KMS-11 (cell line): ENCODE data around the gene ATP5ME.
"Not testable (repeated sequence)": the region's sequence is repeated elsewhere in the genome, so short reads cannot be mapped to it uniquely, and the experiment has no call there.

Experiments used
- H2AFZ ChIP-seq: fragments of 200-600 bp; sonication (generic); 2 replicates; pipeline ENCODE4 v1.6.1; 2016; ENCODE audit warnings: antibody characterized with exemption, mixed run types, low read depth
- H3K27ac ChIP-seq: fragments of 200-600 bp; sonication (generic); 2 replicates; pipeline ENCODE4 v1.6.1; 2016; ENCODE audit warnings: mild to moderate bottlenecking, mixed run types
- H3K27me3 ChIP-seq: fragments of 200-600 bp; sonication (generic); 2 replicates; pipeline ENCODE4 v1.6.1; 2017; ENCODE audit warnings: mild to moderate bottlenecking, low read depth, mixed run types, moderate library complexity; ENCODE audit not compliant: insufficient read depth
- H3K36me3 ChIP-seq: fragments of 200-600 bp; sonication (generic); 2 replicates; pipeline ENCODE4 v1.6.1; 2017; ENCODE audit warnings: mild to moderate bottlenecking, mixed run types; ENCODE audit not compliant: insufficient read depth
- H3K4me1 ChIP-seq: fragments of 200-600 bp; sonication (generic); 2 replicates; pipeline ENCODE4 v1.6.1; 2016; ENCODE audit warnings: mild to moderate bottlenecking, low read depth, mixed run types; ENCODE audit not compliant: poor library complexity, severe bottlenecking
- H3K4me2 ChIP-seq: fragments of 200-600 bp; sonication (generic); 2 replicates; pipeline ENCODE4 v1.7.0; 2016; ENCODE audit warnings: mild to moderate bottlenecking, mixed run types
- H3K4me3 ChIP-seq: fragments of 200-600 bp; sonication (generic); IDR thresholded peaks from 2 replicates; pipeline ENCODE4 v1.6.1; 2017; ENCODE audit warnings: low read depth, low read length, mixed read lengths; ENCODE audit not compliant: insufficient read depth
- H3K79me2 ChIP-seq: fragments of 200-600 bp; sonication (generic); 2 replicates; pipeline ENCODE4 v1.6.1; 2016; ENCODE audit warnings: low read depth, mixed run types; ENCODE audit not compliant: insufficient read depth
- H3K9ac ChIP-seq: fragments of 200-600 bp; sonication (generic); 2 replicates; pipeline ENCODE4 v1.6.1; 2016; ENCODE audit warnings: mild to moderate bottlenecking, mixed run types
- H4K20me1 ChIP-seq: fragments of 200-600 bp; sonication (generic); 2 replicates; pipeline ENCODE4 v1.6.1; 2016; ENCODE audit warnings: mild to moderate bottlenecking, mixed run types; ENCODE audit not compliant: insufficient read depth
- CTCF ChIP-seq: fragments of 200-600 bp; sonication (generic); conservative IDR thresholded peaks from 2 replicates; pipeline ENCODE4 v1.6.1; 2017; ENCODE audit warnings: low read depth, mild to moderate bottlenecking, antibody characterized with exemption, low read length, moderate library complexity, mixed read lengths

The ATP5ME gene

GRCh38 chr4:646460-646859 is 27.6 kb downstream of the ATP5ME start:
- Histone ChIP-seq H4K20me1 (no peaks in the 10 kb centered on the region), H2AFZ (no peak overlapping the region), H3K36me3 (no peaks in the 10 kb centered on the region), H3K9ac (no peak overlapping the region), H3K4me1 (no peaks in the 10 kb centered on the region), H3K4me2 (no peak overlapping the region), H3K27me3 (no peaks in the 10 kb centered on the region), H3K79me2 (no peaks in the 10 kb centered on the region), H3K27ac (no peak overlapping the region), H3K4me3 (no peak overlapping the region)
- TF ChIP-seq CTCF, result no peak

GRCh38 chr4:642366-642765 is 31.7 kb downstream of the ATP5ME start:
- not testable (repeated sequence) for H3K4me2 ChIP-seq, H3K27me3 ChIP-seq

GRCh38 chr4:637536-638280 is 36.4 kb downstream of the ATP5ME start:
- H2AFZ ChIP-seq, result no peak overlapping the region
- H3K4me3 ChIP-seq, result no peak overlapping the region
- no peak overlapping the region for H3K9ac ChIP-seq
- no peaks in the 10 kb centered on the region for H3K79me2 ChIP-seq
- no peaks in the 10 kb centered on the region for H4K20me1 ChIP-seq
- no peak for TF ChIP-seq CTCF
- H3K4me1 ChIP-seq, result no peaks in the 10 kb centered on the region
- no peak overlapping the region for H3K4me2 ChIP-seq
- no peak overlapping the region for H3K27ac ChIP-seq
- no peaks in the 10 kb centered on the region for H3K27me3 ChIP-seq
- H3K36me3 ChIP-seq, result no peaks in the 10 kb centered on the region

More at GRCh38 chr4:642366-642765, 31.7 kb downstream of the ATP5ME start:
- H3K27ac ChIP-seq, H3K36me3 ChIP-seq, H3K4me3 ChIP-seq, H3K79me2 ChIP-seq, H3K4me1 ChIP-seq, H3K9ac ChIP-seq, H2AFZ ChIP-seq, H4K20me1 ChIP-seq: not testable (repeated sequence)

- no peaks in the 10 kb centered on the region for H3K79me2 ChIP-seq
- H3K36me3 ChIP-seq, result no peaks in the 10 kb centered on the region
- no peak overlapping the region for H3K4me2 ChIP-seq
- H3K27ac ChIP-seq, result no peak overlapping the region
- no peaks in the 10 kb centered on the region for H4K20me1 ChIP-seq
- no peaks in the 10 kb centered on the region for H3K27me3 ChIP-seq
- H3K4me1 ChIP-seq, result no peaks in the 10 kb centered on the region
- no peak overlapping the region for H2AFZ ChIP-seq
- H3K4me3 ChIP-seq, result no peak overlapping the region
- no peak overlapping the region for H3K9ac ChIP-seq
- TF ChIP-seq CTCF, result no peak
Measured at GRCh38 chr4:636628-637159, 37.4 kb downstream of the ATP5ME start.

DNA sequence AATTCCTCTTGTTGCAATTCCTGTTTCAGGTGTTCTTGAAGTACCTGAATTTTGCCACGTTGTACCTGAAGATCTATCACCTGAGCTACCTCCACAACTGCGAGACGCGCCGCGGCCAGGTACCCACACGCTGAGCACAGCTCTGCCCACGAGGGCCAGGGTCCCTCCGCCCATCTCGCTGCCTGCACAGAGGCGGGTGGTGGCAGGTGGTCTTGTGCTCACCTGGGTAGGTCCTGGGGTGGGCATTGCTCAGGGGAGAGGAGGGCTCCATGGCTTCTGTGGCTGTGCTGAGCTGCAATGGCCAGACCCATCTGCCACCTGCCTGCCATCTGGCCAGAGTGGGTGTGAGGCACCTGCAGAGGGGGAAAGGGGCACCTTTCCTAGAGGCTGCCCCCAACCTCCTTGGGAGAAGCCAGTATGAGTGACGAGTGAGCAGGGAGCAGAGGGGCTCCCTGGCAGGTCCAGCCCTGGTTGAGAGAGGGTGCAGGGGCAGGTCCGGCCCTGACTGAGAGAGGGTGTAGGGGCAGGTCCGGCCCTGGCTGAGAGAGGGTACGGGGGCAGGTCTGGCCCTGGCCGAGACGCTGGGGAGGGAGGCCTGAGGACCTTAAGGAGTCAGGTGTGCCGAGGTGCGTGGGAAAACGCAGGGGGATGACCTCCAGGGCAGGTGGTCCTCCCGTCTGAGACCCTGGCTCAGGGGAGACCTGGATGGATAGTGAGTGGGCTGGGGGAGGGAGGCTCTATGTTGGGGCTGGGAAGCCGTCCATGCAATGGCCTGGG is 38.0 kb downstream of the ATP5ME start:
- no peak overlapping the region for H3K27ac ChIP-seq
- H2AFZ ChIP-seq, result no peak overlapping the region
- no peaks in the 10 kb centered on the region for H4K20me1 ChIP-seq
- H3K9ac ChIP-seq, result no peak overlapping the region
- no peak overlapping the region for H3K4me3 ChIP-seq
- H3K4me2 ChIP-seq, result no peak overlapping the region
- H3K36me3 ChIP-seq, result no peaks in the 10 kb centered on the region
- no peaks in the 10 kb centered on the region for H3K4me1 ChIP-seq
- H3K27me3 ChIP-seq, result no peaks in the 10 kb centered on the region
- H3K79me2 ChIP-seq, result no peaks in the 10 kb centered on the region
- TF ChIP-seq CTCF, result no peak

DNA sequence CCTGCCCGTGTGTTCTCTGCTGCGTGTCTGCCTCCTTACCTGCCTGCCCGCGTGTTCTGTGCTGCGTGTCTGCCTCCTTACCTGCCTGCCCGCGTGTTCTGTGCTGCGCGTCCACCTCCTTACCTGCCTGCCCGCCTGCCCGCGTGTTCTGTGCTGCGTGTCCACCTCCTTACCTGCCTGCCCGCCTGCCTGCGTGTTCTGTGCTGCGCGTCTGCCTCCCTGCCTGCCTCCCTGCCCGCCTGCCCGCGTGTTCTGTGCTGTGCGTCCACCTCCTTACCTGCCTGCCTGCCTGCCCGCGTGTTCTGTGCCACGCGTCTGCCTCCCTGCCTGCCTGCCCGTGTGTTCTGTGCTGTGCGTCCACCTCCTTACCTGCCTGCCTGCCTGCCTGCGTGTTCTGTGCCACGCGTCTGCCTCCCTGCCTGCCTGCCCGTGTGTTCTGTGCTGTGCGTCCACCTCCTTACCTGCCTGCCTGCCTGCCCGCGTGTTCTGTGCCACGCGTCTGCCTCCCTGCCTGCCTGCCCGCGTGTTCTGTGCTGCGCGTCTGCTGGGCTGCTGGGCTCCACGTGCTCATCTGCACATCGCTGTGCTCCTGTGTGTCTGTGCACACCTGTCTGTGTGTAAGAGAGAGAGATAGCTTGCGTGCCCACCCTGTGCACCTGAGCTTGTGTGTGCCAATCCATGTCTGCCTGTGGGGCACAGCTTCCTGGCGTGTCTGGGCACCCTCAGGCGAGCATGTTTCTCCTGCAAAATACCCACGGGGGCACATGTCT is 38.8 kb downstream of the ATP5ME start:
- not testable (repeated sequence) for H3K4me3 ChIP-seq, H3K36me3 ChIP-seq, H3K27me3 ChIP-seq, H4K20me1 ChIP-seq, H3K27ac ChIP-seq, H2AFZ ChIP-seq, H3K4me1 ChIP-seq, H3K9ac ChIP-seq, H3K79me2 ChIP-seq, H3K4me2 ChIP-seq
